Activated T-cell treated with anti-CD3 and anti-CD28 coated beads, Interleukin-2, amount 50 U/mL, for 72 hours (primary cell): ENCODE results near the gene NOL4. TPM values are rescaled to one million over a fixed set of nuclear protein-coding genes. Genes with fewer than 3 reads are reported as not detected.
A peak's percentile ranks its signal among the peaks of the same experiment; 100 is the strongest.
"Not testable (repeated sequence)": the region's sequence is repeated elsewhere in the genome, so short reads cannot be mapped to it uniquely, and the experiment has no call there.

Experiments
- ATAC-seq, 2 donors: fragments of 150-1000 bp; cut with Tn5 transposase; replicated peaks in 1 of 2; 2 replicates each; pipeline ENCODE4 v1.10.0; 2021; ENCODE audit warnings: moderate library complexity in 2 of 2, mild to moderate bottlenecking in 1 of 2
- DNase-seq, 2 donors: peaks; one replicate each; pipeline ENCODE4 v3.0.0; 2021 to 2022; ENCODE audit warnings: mixed read lengths in 1 of 2
- H3K27ac Mint-ChIP-seq: one replicate; pipeline ENCODE4 v1.8.0; 2022; ENCODE audit warnings: mild to moderate bottlenecking, moderate library complexity, mixed read lengths
- H3K27me3 Mint-ChIP-seq: one replicate; pipeline ENCODE4 v1.8.0; 2022; ENCODE audit warnings: low read depth, mixed read lengths
- H3K36me3 Mint-ChIP-seq, 2 donors: one replicate each; pipeline ENCODE4 v1.8.0; 2022; ENCODE audit warnings: mixed read lengths in 2 of 2, mild to moderate bottlenecking in 1 of 2; ENCODE audit not compliant: insufficient read depth in 2 of 2
- H3K4me1 Mint-ChIP-seq: one replicate; pipeline ENCODE4 v1.8.0; 2022; ENCODE audit warnings: low read depth, mixed read lengths
- H3K4me3 Mint-ChIP-seq, 2 donors: one replicate each; pipeline ENCODE4 v1.8.0; 2022; ENCODE audit warnings: mild to moderate bottlenecking in 2 of 2, mixed read lengths in 2 of 2, moderate library complexity in 2 of 2
- H3K9me3 Mint-ChIP-seq, 2 donors: one replicate each; pipeline ENCODE4 v1.8.0; 2022; ENCODE audit warnings: mixed read lengths in 2 of 2
- total RNA-seq, 2 donors: library from RNA; stranded (reverse); gene quantifications; one replicate each; pipeline ENCODE4 v1.2.3, GENCODE V29; 2022

NOL4 gene
- not detected for total RNA-seq

GRCh38 chr18:34224423-34225217, at the start of gene NOL4:
TSS of gene NOL4 (minus strand) at chr18:34224913. CDS start at chr18:34223253, 1,660 bp downstream.
- ATAC-seq, result no peak
- H3K27ac Mint-ChIP-seq, result no peak within 1 kb of the TSS

DNA sequence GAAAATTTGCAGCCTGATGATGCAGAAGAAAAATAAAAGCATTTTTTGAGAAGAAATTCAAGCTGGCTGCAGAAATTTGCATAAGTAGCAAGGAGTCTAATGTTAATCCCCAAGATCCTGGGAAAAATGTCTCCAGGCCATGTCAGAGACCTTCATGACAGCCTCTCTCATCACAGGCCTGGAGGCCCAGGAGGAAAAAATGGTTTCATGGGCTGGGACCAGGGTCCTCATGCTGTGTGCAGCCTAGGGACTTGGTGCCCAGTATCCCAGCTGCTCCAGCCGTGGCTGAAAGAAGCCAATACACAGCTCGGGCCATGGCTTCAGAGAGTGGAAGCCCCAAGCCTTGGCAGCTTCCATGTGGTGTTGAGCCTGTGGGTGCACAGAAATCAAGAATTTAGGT, 41.3 kb upstream of the NOL4 start:
- not testable (repeated sequence) for H3K36me3 Mint-ChIP-seq, ATAC-seq, H3K4me1 Mint-ChIP-seq

More at GRCh38 chr18:34224423-34225217, at the start of gene NOL4:
- peaks cover 0 to 2% of the 10 kb centered on the region in 2 donors for H3K9me3 Mint-ChIP-seq
- H3K27me3 Mint-ChIP-seq, result peaks cover 29% of the 10 kb centered on the region
- peaks cover 0 to 9% of the 10 kb centered on the region in 2 donors for H3K36me3 Mint-ChIP-seq
- no peak within 1 kb of the TSS for H3K4me3 Mint-ChIP-seq
- H3K4me1 Mint-ChIP-seq, result peaks cover 4% of the 10 kb centered on the region
- no peak for DNase-seq

DNA sequence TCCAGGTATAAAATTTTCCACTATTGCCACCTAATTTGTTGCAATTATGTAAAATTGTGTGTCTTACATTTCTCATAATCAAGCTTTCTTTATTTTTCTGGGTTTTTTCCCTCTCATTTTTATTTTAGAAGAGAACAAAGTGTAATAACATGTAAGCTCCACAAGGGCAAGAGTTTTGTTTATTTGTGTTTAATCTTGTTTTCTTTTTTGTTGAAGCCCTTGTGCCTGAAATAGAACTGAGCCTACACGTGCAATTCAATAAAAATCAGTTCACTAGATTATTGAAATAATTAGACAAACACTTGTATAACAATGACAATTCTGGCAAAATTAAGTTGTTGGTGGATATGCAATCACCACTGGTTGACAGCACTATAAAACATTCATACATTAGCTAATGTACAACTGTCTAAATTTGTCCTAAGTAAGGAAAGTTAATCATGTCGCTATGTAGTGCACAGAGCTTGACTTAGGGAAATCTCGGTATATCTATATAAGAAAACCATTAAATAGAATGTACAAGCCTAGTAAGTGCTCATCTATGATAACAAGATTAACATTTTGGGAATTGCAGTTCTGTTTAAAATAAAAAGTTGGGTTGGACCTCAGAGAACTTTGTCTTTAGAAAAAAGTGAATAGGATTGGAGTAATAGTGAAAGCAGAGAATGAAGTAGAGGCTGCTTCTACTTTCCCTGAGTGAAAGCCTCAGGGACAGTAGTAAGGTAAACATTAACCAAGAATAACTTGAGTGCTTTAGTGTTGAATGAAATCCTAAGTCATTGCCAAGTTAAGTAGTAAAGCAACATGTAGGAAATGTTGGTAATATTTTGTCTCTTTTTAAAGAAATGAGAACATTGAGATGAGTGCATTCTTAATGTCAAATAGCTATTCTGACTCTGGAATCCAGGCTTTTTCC, 37.4 kb upstream of the NOL4 start:
- Mint-ChIP-seq H3K27me3 (no peaks in the 10 kb centered on the region), H3K4me1 (no peaks in the 10 kb centered on the region), H3K36me3 (peaks cover 3 to 4% of the 10 kb centered on the region in 2 donors)

More for the DNA sequence above, 41.3 kb upstream of the NOL4 start:
- DNase-seq, H3K4me3 Mint-ChIP-seq, H3K9me3 Mint-ChIP-seq, H3K27ac Mint-ChIP-seq, H3K27me3 Mint-ChIP-seq: not testable (repeated sequence)

GRCh38 chr18:34258176-34258575, 33.5 kb upstream of the NOL4 start:
- no peak for DNase-seq
- Mint-ChIP-seq H3K27me3 (no peaks in the 10 kb centered on the region), H3K27ac (no peak overlapping the region), H3K4me1 (no peaks in the 10 kb centered on the region), H3K36me3 (no peaks in the 10 kb centered on the region), H3K9me3 (peaks cover 0 to 8% of the 10 kb centered on the region in 2 donors), H3K4me3 (no peak overlapping the region)
- ATAC-seq, result no peak

More for the DNA sequence above, 37.4 kb upstream of the NOL4 start:
- ATAC-seq (no peak), DNase-seq (no peak)
- peaks cover 5 to 17% of the 10 kb centered on the region in 2 donors for H3K9me3 Mint-ChIP-seq
- H3K27ac Mint-ChIP-seq, result no peak overlapping the region
- H3K4me3 Mint-ChIP-seq, result no peak overlapping the region

DNA sequence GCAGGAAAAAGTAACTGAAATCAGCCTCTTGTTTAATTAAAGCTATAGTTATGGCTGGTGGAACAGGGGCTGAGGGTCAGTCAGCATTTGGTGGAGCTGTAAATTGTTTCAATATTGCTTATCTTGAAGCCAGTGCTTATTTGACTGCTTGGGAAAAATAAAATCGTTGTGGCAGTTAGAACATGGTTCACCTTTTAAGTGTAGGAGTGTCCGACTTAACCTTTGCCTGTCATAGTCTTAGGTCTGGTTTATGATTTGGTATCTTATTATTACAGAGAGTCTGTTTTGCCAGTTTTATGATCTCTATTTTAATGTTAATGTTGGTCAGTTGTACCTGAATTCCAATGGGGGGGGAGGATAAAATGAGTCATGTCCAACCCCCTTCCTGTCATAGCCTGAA, 27.2 kb upstream of the NOL4 start:
- DNase-seq, result no peak
- H3K4me3 Mint-ChIP-seq, result no peak overlapping the region
- no peak for ATAC-seq
- H3K27me3 Mint-ChIP-seq, result no peaks in the 10 kb centered on the region
- no peaks in the 10 kb centered on the region for H3K4me1 Mint-ChIP-seq
- no peak overlapping the region for H3K27ac Mint-ChIP-seq
- peaks cover 6 to 11% of the 10 kb centered on the region in 2 donors for H3K9me3 Mint-ChIP-seq
- H3K36me3 Mint-ChIP-seq, result peaks cover 0 to 3% of the 10 kb centered on the region in 2 donors

GRCh38 chr18:34248727-34249126, 24.0 kb upstream of the NOL4 start:
- ATAC-seq, result no peak
- peaks cover 0 to 3% of the 10 kb centered on the region in 2 donors for H3K36me3 Mint-ChIP-seq
- DNase-seq, result no peak
- no peaks in the 10 kb centered on the region for H3K4me1 Mint-ChIP-seq
- H3K9me3 Mint-ChIP-seq, result peaks cover 7 to 21% of the 10 kb centered on the region in 2 donors
- no peak overlapping the region for H3K4me3 Mint-ChIP-seq
- no peaks in the 10 kb centered on the region for H3K27me3 Mint-ChIP-seq
- H3K27ac Mint-ChIP-seq, result peak overlapping the region; percentile 19

GRCh38 chr18:34242739-34243138, 18.0 kb upstream of the NOL4 start:
- ATAC-seq (no peak), DNase-seq (no peak)
- H3K4me3 Mint-ChIP-seq, result no peak overlapping the region
- no peaks in the 10 kb centered on the region for H3K36me3 Mint-ChIP-seq
- peaks cover 8 to 12% of the 10 kb centered on the region in 2 donors for H3K9me3 Mint-ChIP-seq
- no peaks in the 10 kb centered on the region for H3K27me3 Mint-ChIP-seq
- H3K27ac Mint-ChIP-seq, result no peak overlapping the region
- H3K4me1 Mint-ChIP-seq, result no peaks in the 10 kb centered on the region

DNA sequence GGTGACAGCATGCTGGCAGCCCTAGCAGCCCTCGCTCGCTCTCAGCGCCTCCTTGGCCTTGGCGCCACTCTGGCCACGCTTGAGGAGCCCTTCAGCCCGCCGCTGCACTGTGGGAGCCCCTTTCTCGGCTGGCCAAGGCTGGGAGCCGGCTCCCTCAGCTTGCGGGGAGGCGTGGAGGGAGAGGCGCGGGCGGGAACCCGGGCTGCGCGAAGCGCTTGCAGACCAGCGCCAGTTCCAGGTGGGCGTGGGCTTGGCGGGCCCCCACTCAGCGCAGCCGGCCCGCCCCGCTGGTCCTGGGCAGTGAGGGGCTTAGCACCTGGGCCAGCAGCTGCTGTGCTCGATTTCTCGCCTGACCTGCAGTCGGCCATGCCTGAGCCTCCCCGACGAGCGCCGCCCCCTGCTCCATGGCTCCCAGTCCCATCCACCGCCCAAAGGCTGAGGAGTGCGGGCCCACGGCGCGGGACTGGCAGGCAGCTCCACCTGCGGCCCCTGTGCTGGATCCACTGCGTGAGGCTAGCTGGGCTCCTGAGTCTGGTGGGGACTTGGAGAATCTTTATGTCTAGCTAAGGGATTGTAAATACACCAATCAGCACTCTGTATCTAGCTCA, 9.2 kb upstream of the NOL4 start:
- H3K27ac Mint-ChIP-seq, H3K27me3 Mint-ChIP-seq, H3K4me3 Mint-ChIP-seq: not testable (repeated sequence)

DNA sequence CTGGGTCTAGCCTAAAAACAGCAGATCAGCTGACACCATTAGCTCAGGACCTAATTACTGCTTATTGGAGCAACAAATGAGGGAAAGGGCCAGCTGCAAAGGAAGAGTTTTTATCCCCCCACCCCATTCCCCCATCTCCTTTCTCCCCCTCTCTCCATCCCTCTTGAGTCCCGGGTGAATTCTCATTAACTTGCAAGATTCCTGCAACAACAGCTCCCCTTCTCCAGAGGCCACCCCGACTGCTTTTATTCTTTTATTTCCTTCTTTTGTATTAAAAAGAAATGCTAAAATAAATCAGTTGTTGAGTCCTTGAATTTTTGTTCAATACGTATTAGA, 473 bp upstream of the NOL4 start:
- Mint-ChIP-seq H3K4me3 (no peak overlapping the region), H3K36me3 (peaks cover 0 to 9% of the 10 kb centered on the region in 2 donors), H3K4me1 (peaks cover 4% of the 10 kb centered on the region), H3K9me3 (peaks cover 0 to 2% of the 10 kb centered on the region in 2 donors), H3K27me3 (peaks cover 29% of the 10 kb centered on the region), H3K27ac (no peak overlapping the region)
- ATAC-seq (no peak), DNase-seq (no peak)

More for the DNA sequence above, 9.2 kb upstream of the NOL4 start:
- not testable (repeated sequence) for ATAC-seq, H3K36me3 Mint-ChIP-seq, H3K4me1 Mint-ChIP-seq, DNase-seq, H3K9me3 Mint-ChIP-seq

DNA sequence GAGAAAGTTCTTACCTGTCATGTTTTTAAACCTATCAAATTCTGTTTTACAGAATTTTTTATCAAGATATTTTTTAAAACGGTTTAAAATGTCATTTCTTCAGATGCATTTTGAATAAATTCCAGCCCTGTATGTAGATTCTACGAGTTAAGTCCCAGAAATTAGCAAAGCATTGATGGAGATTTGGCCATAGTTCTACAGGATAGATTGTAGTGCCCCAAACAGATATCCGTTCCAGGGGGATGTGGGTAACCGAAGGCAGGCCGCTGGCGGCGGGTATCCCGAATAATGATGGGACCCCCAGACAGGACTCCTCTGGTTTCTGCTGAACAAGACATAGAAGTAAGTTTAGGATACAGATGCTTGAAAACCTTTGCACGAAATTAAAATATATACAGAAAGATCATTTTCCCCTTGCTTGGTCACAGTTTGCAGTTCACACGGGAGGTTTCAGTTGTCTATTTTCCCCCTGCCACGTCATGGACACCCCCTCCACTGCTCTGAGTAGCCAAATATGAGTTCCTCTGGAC, 755 bp downstream of the NOL4 start:
- Mint-ChIP-seq H3K9me3 (peaks cover 0 to 2% of the 10 kb centered on the region in 2 donors), H3K4me1 (peaks cover 4% of the 10 kb centered on the region), H3K27ac (no peak overlapping the region)

GRCh38 chr18:34223164-34223892, 1.4 kb downstream of the NOL4 start:
- peaks cover 0 to 9% of the 10 kb centered on the region in 2 donors for H3K36me3 Mint-ChIP-seq
- no peak overlapping the region for H3K27ac Mint-ChIP-seq
- no peak overlapping the region for H3K4me3 Mint-ChIP-seq
- peaks cover 29% of the 10 kb centered on the region for H3K27me3 Mint-ChIP-seq
- no peak for DNase-seq
- ATAC-seq, result no peak
- peaks cover 0 to 2% of the 10 kb centered on the region in 2 donors for H3K9me3 Mint-ChIP-seq
- peaks cover 4% of the 10 kb centered on the region for H3K4me1 Mint-ChIP-seq

More for the DNA sequence above, 755 bp downstream of the NOL4 start:
- Mint-ChIP-seq H3K27me3 (peaks cover 29% of the 10 kb centered on the region), H3K4me3 (no peak overlapping the region), H3K36me3 (peaks cover 0 to 9% of the 10 kb centered on the region in 2 donors)
- no peak for DNase-seq
- no peak for ATAC-seq
